HK-2 (cell line): ENCODE results near the gene CDCA7.
"Not testable (repeated sequence)": the region's sequence is repeated elsewhere in the genome, so short reads cannot be mapped to it uniquely, and the experiment has no call there.

Experiments
- DNase-seq: peaks from one replicate; pipeline ENCODE4 v3.0.0-alpha.2; 2018; ENCODE audit not compliant: unreplicated experiment

The CDCA7 gene

GRCh38 chr2:173358616-173359015, 3.9 kb downstream of the CDCA7 start:
- DNase-seq = no peak

GRCh38 chr2:173359231-173359630, 4.6 kb downstream of the CDCA7 start:
- DNase-seq = no peak

- no peak for DNase-seq
Measured at GRCh38 chr2:173370198-173370597, 15.5 kb downstream of the CDCA7 start.

- DNase-seq = no peak
Measured at GRCh38 chr2:173371023-173371422, 16.4 kb downstream of the CDCA7 start.

- DNase-seq = no peak
Measured at GRCh38 chr2:173373290-173373689, 18.6 kb downstream of the CDCA7 start.

- no peak for DNase-seq
Measured at GRCh38 chr2:173374634-173375033, 20.0 kb downstream of the CDCA7 start.

- DNase-seq = not testable (repeated sequence)
Measured at GRCh38 chr2:173385534-173385933, 30.9 kb downstream of the CDCA7 start.

GRCh38 chr2:173386021-173386737, 31.5 kb downstream of the CDCA7 start:
- no peak for DNase-seq

- no peak for DNase-seq
Measured at GRCh38 chr2:173386738-173387065, 32.0 kb downstream of the CDCA7 start.

- no peak for DNase-seq
Measured at GRCh38 chr2:173387079-173387478, 32.4 kb downstream of the CDCA7 start.

- no peak for DNase-seq
Measured at GRCh38 chr2:173387660-173388059, 33.0 kb downstream of the CDCA7 start.

GRCh38 chr2:173388795-173389194, 34.1 kb downstream of the CDCA7 start:
- no peak for DNase-seq

GRCh38 chr2:173390036-173390435, 35.4 kb downstream of the CDCA7 start:
- DNase-seq = no peak

- no peak for DNase-seq
Measured at GRCh38 chr2:173392731-173393130, 38.1 kb downstream of the CDCA7 start.

- DNase-seq = no peak
Measured at GRCh38 chr2:173393186-173393585, 38.5 kb downstream of the CDCA7 start.

GRCh38 chr2:173393636-173394035, 39.0 kb downstream of the CDCA7 start:
- DNase-seq = no peak

GRCh38 chr2:173394091-173394974, 39.7 kb downstream of the CDCA7 start:
- DNase-seq = no peak

GRCh38 chr2:173395567-173396351, 41.1 kb downstream of the CDCA7 start:
- DNase-seq = no peak

GRCh38 chr2:173397539-173397938, 42.9 kb downstream of the CDCA7 start:
- no peak for DNase-seq

GRCh38 chr2:173399229-173399628, 44.6 kb downstream of the CDCA7 start:
- DNase-seq = no peak

GRCh38 chr2:173400760-173401159, 46.1 kb downstream of the CDCA7 start:
- peak; percentile 16 for DNase-seq

GRCh38 chr2:173401716-173402326, 47.1 kb downstream of the CDCA7 start:
- DNase-seq = peak; percentile 42
